ENCODE measurements around the gene UBXN1. TPM values are rescaled to one million over a fixed set of nuclear protein-coding genes. Genes with fewer than 3 reads are reported as not detected.
A peak's percentile ranks its signal among the peaks of the same experiment; 100 is the strongest.

UBXN1 gene
- total RNA-seq, 1 experiment from 2014 or later = 135 TPM

GRCh38 chr11:62671236-62671607 is 7.7 kb downstream of the UBXN1 start:
- ChIA-PET CTCF (interaction anchor here (0.6 to 1.9 kb wide), 15 partner anchors 8 to 128 kb away, joined by 3 to 13 read pairs (median 5); partner anchors contain the start of genes BSCL2, EML3, GNG3 and HNRNPUL2), POLR2A (interaction anchor here (0.6 to 2.8 kb wide), 17 partner anchors 12 to 185 kb away, joined by 3 to 35 read pairs (median 7); partner anchors contain the start of genes B3GAT3, BSCL2, GANAB and GNG3)
- DNase-seq (ENCODE audit: low spot score) = no peak
- TF ChIP-seq ZNF281 (CRISPR knock-in tag; IDR thresholded peaks at IDR 0.05) = 0 out of 2 replicates have a peak, but pooled peaks have one; percentile 54
- no peak for TF ChIP-seq ATF3 (CRISPR knock-in tag; conservative IDR thresholded peaks at IDR 0.05)
- 0 out of 2 replicates have a peak, but pooled peaks have one; percentile 9 for TF ChIP-seq NFE2L1 (CRISPR knock-in tag; IDR thresholded peaks at IDR 0.05)
- no peak; the same call in 1 of the 2 replicates for ATAC-seq
- Mint-ChIP-seq H3K36me3 (peaks cover 34% of the 10 kb centered on the region), H3K27ac (peak overlapping the region; percentile 98), H3K27me3 (ENCODE audit: low read depth) (no peaks in the 10 kb centered on the region), H3K4me3 (peak overlapping the region; percentile 98), H3K9me3 (no peaks in the 10 kb centered on the region), H3K4me1 (peaks cover 29% of the 10 kb centered on the region)

- no peaks in the 10 kb centered on the region for H3K9me3 Mint-ChIP-seq
- ATAC-seq (peak; percentile 1), DNase-seq (ENCODE audit: low spot score) (no peak)
- H3K4me1 Mint-ChIP-seq = peaks cover 29% of the 10 kb centered on the region
- peak overlapping the region; percentile 98 for H3K4me3 Mint-ChIP-seq
- POLR2A ChIA-PET = interaction anchor here (0.9 to 1.8 kb wide), 5 partner anchors 20 to 78 kb away, joined by 3 to 9 read pairs (median 5); partner anchors contain the start of genes B3GAT3, LRRN4CL and TUT1
- H3K27me3 Mint-ChIP-seq (ENCODE audit: low read depth) = no peaks in the 10 kb centered on the region
- TF ChIP-seq TCF7 (CRISPR knock-in tag; IDR thresholded peaks at IDR 0.05; ENCODE audit: low read depth) (no peak), ESRRA (CRISPR knock-in tag; IDR thresholded peaks at IDR 0.05; ENCODE audit: borderline replicate concordance) (no peak), ARID4B (CRISPR knock-in tag; IDR thresholded peaks at IDR 0.05; ENCODE audit: borderline replicate concordance) (no peak), ZNF416 (CRISPR knock-in tag; IDR thresholded peaks at IDR 0.05) (no peak), NR3C1 (CRISPR knock-in tag; conservative IDR thresholded peaks at IDR 0.05; ENCODE audit: low read depth) (no peak), ERG (CRISPR knock-in tag; IDR thresholded peaks at IDR 0.05) (no peak), ZNF121 (CRISPR knock-in tag; IDR thresholded peaks at IDR 0.05) (no peak), CREB1 (CRISPR knock-in tag; IDR thresholded peaks at IDR 0.05) (no peak), ZNF138 (CRISPR knock-in tag; conservative IDR thresholded peaks at IDR 0.05) (no peak), SP1 (CRISPR knock-in tag; conservative IDR thresholded peaks at IDR 0.05) (no peak), PRDM15 (CRISPR knock-in tag; IDR thresholded peaks at IDR 0.05) (no peak), GRHL2 (CRISPR knock-in tag; IDR thresholded peaks at IDR 0.05; ENCODE audit: insufficient replicate concordance, severe bottlenecking) (no peak), TEAD1 (CRISPR knock-in tag; IDR thresholded peaks at IDR 0.05) (no peak), USF2 (CRISPR knock-in tag; IDR thresholded peaks at IDR 0.05) (no peak), SMAD4 (CRISPR knock-in tag; IDR thresholded peaks at IDR 0.05) (no peak), SOX15 (CRISPR knock-in tag; IDR thresholded peaks at IDR 0.05) (no peak), MYBL2 (CRISPR knock-in tag; IDR thresholded peaks at IDR 0.05) (no peak)
- H3K27ac Mint-ChIP-seq = peak overlapping the region; percentile 95
- CTCF ChIA-PET = interaction anchor here (0.6 to 2.6 kb wide), 7 partner anchors 11 to 245 kb away, joined by 3 to 8 read pairs (median 3); partner anchors contain the start of genes INTS5, SLC3A2 and TUT1
- H3K36me3 Mint-ChIP-seq = peaks cover 31% of the 10 kb centered on the region
Observed at GRCh38 chr11:62669420-62670161, 9.3 kb downstream of the UBXN1 start.
